ENCODE data around the gene SRGAP1. TPM values are rescaled to one million over a fixed set of nuclear protein-coding genes. Genes with fewer than 3 reads are reported as not detected.

SRGAP1 gene
- total and polyA plus RNA-seq, 2 of the 8 experiments (the other 6 are each of a cell fraction or from before 2014, with no cell fraction given): 3.2 to 7.3 TPM

DNA sequence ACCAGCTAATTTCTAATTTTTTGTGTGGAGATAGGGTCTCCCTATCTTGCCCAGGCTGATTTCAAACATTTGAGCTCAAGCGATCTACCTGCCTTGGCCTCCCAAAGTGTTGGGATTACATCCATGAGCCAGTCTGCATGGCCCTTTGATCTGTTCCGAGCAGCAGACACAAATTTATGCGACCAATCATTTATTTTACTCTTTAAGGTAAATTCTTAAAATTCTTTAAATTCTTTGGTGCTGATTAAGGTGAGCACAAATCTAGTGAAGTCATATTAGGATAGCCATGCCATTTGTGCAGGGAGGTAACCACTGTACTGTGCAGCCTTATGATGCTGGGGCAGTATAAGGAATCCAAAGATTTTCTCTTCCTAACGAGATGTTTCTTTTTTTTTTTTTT, 135.7 kb downstream of the SRGAP1 start:
- Histone ChIP-seq H3K9ac (replicated peaks in 1 of 4; ENCODE audit: extremely low read depth in 1 of 4, low read depth in 3 of 4, low read length in 3 of 4) (no peak overlapping the region), H3K23ac (ENCODE audit: insufficient read length) (no peak overlapping the region), H3K27ac (ENCODE audit: low read depth, low read length) (no peak overlapping the region), H3K18ac (ENCODE audit: extremely low read depth, low read length) (no peak overlapping the region), H3K79me1 (ENCODE audit: low read depth, low read length) (no peaks in the 10 kb centered on the region), H3K36me3 (ENCODE audit: control insufficient read depth in 2 of 4, insufficient read depth in 4 of 4, low read length in 3 of 4) (no peaks in the 10 kb centered on the region), H2BK5ac (ENCODE audit: low read depth, low read length) (no peak overlapping the region), H3K23me2 (ENCODE audit: low read depth, low read length) (no peaks in the 10 kb centered on the region), H3K27me3 (replicated peaks in 1 of 4; ENCODE audit: control insufficient read depth in 3 of 4, extremely low read depth in 1 of 4, insufficient read depth in 3 of 4, low read length in 3 of 4) (no peaks in the 10 kb centered on the region), H3K9me3 (ENCODE audit: insufficient read depth in 2 of 2, low read depth in 1 of 2, low read length in 1 of 2) (no peaks in the 10 kb centered on the region), H2AK5ac (ENCODE audit: low read depth, low read length) (no peak overlapping the region), H4K8ac (ENCODE audit: extremely low read depth, insufficient read depth, low read length) (no peak overlapping the region), H2BK15ac (ENCODE audit: low read length) (no peak overlapping the region), H3K56ac (replicated peaks; ENCODE audit: insufficient read length, low read depth, low read length) (no peak overlapping the region), H2BK120ac (replicated peaks; ENCODE audit: low read depth, low read length) (no peak overlapping the region), H4K91ac (replicated peaks; ENCODE audit: insufficient read length, low read length) (no peak overlapping the region), H3K4me3 (ENCODE audit: extremely low read depth in 1 of 4, insufficient read depth in 2 of 4, low read depth in 3 of 4, low read length in 4 of 4) (no peak overlapping the region), H3K79me2 (ENCODE audit: control insufficient read depth in 1 of 2, insufficient read depth in 2 of 2, low read length in 2 of 2) (no peaks in the 10 kb centered on the region), H3K14ac (ENCODE audit: insufficient read length) (no peak overlapping the region), H4K20me1 (replicated peaks in 1 of 2; ENCODE audit: control insufficient read depth in 1 of 2, insufficient read depth in 2 of 2, low read length in 2 of 2) (no peaks in the 10 kb centered on the region), H2AFZ (ENCODE audit: low read length) (no peak overlapping the region), H2BK12ac (ENCODE audit: low read depth, low read length) (no peak overlapping the region), H2BK20ac (ENCODE audit: low read length) (no peak overlapping the region), H4K5ac (ENCODE audit: insufficient read length, low read depth, low read length) (no peak overlapping the region), H3K4me2 (ENCODE audit: insufficient read depth in 1 of 2, low read depth in 2 of 2, low read length in 2 of 2) (no peak overlapping the region), H3K4ac (replicated peaks; ENCODE audit: insufficient read length, low read depth, low read length) (no peak overlapping the region), H3K4me1 (replicated peaks in 1 of 4; ENCODE audit: control insufficient read depth in 3 of 4, insufficient read depth in 4 of 4, low read length in 3 of 4) (peaks cover 0 to 3% (median 2%) of the 10 kb centered on the region in 4 experiments; a peak in 2 of 7 replicates)
- no peak for FAIRE-seq
- POLR2A ChIA-PET (ENCODE audit: partially characterized antibody): no interaction called here
- DNase-seq (ENCODE audit: low read depth in 1 of 2, low spot score in 2 of 2): no peak
- CTCF ChIA-PET (ENCODE audit: partially characterized antibody): interaction anchor here (0.9 to 2.2 kb wide), 2 partner anchors 9 to 11 kb away, joined by 3 to 6 read pairs; no protein-coding TSS in a partner anchor
- WGBS, 2 experiments (ENCODE audit: extremely low coverage in 1 of 2, insufficient coverage in 1 of 2, insufficient read length in 1 of 2, insufficient replicate concordance in 2 of 2, low coverage in 1 of 2, low lambda C conversion rate in 2 of 2, missing lambda C conversion rate in 1 of 2): 91% methylated on average over 4 of the region's 4 CpGs; no CpG with 5 or more reads in 1 of the 2 experiments
- TF ChIP-seq RXRA (IDR thresholded peaks at IDR 0.05; ENCODE audit: insufficient read depth, low read depth, low read length) (no peak), YY1 (IDR thresholded peaks at IDR 0.05; ENCODE audit: low read depth, low read length) (no peak), SIN3A (conservative IDR thresholded peaks at IDR 0.05 in 1 of 2, IDR thresholded peaks at IDR 0.05 in 1 of 2; ENCODE audit: low read depth in 1 of 2, low read length in 2 of 2) (no peak), CREB1 (IDR thresholded peaks at IDR 0.05) (no peak), RFX5 (IDR thresholded peaks at IDR 0.05; ENCODE audit: borderline replicate concordance, low read depth, low read length) (no peak), KDM5A (IDR thresholded peaks at IDR 0.05; ENCODE audit: low read length) (no peak), GTF2F1 (IDR thresholded peaks at IDR 0.05; ENCODE audit: borderline replicate concordance, low read depth, low read length) (no peak), PHF8 (conservative IDR thresholded peaks at IDR 0.05; ENCODE audit: low read depth, low read length) (no peak)
